ENCODE data around the gene LY6G6C. TPM values are rescaled to one million over a fixed set of nuclear protein-coding genes. Genes with fewer than 3 reads are reported as not detected.
A peak's percentile ranks its signal among the peaks of the same experiment; 100 is the strongest.

Gene LY6G6C
- total RNA-seq, 1 donor from 2014 or later = 0.66 TPM

- Mint-ChIP-seq H3K27me3 (ENCODE audit: low read depth, unreplicated experiment) (peaks cover 6% of the 10 kb centered on the region), H3K27ac (ENCODE audit: unreplicated experiment) (peak within 1 kb of the TSS; percentile 17), H3K4me3 (ENCODE audit: unreplicated experiment) (peak within 1 kb of the TSS; percentile 47), H3K4me1 (ENCODE audit: low read depth, unreplicated experiment) (peaks cover 6% of the 10 kb centered on the region), H3K9me3 (ENCODE audit: unreplicated experiment) (peaks cover 3% of the 10 kb centered on the region), H3K36me3 (ENCODE audit: low read depth, unreplicated experiment) (peaks cover 22% of the 10 kb centered on the region)
- Histone ChIP-seq H3K79me2 (ENCODE audit: insufficient read depth, low read length) (no peaks in the 10 kb centered on the region), H2AFZ (ENCODE audit: low read depth, low read length) (no peak within 1 kb of the TSS), H3K4me2 (ENCODE audit: low read length) (peak within 1 kb of the TSS; percentile 25), H3K27ac (ENCODE audit: low read depth, low read length) (no peak within 1 kb of the TSS), H3K4me3 (ENCODE audit: insufficient read depth, low read depth, low read length) (no peak within 1 kb of the TSS), H3K36me3 (ENCODE audit: insufficient read depth, low read length) (no peaks in the 10 kb centered on the region), H3K9ac (ENCODE audit: low read length) (no peak within 1 kb of the TSS), H3K4me1 (ENCODE audit: insufficient read depth, low read length) (peaks cover 12% of the 10 kb centered on the region), H3K9me3 (ENCODE audit: insufficient read depth, low read depth, low read length) (no peaks in the 10 kb centered on the region), H3K27me3 (ENCODE audit: insufficient read depth, low read length) (no peaks in the 10 kb centered on the region), H4K20me1 (ENCODE audit: insufficient read depth, low read length) (no peaks in the 10 kb centered on the region)
- FAIRE-seq (no peak), DNase-seq (ENCODE audit: low read depth) (no peak)
- TF ChIP-seq EZH2 (IDR thresholded peaks at IDR 0.05; ENCODE audit: insufficient read depth, low read length) (no peak), CTCF (IDR thresholded peaks at IDR 0.05; ENCODE audit: insufficient read depth, low read depth, low read length) (no peak)
Measured at GRCh38 chr6:31762356-31762755, 40.8 kb upstream of the LY6G6C start, which contains the start of gene SAPCD1. Gene SAPCD1, plus strand, starts transcription at chr6:31762656. Its CDS starts 399 bp downstream, at chr6:31763055.

GRCh38 chr6:31761343-31761742, 39.8 kb upstream of the LY6G6C start:
- Histone ChIP-seq H2AFZ (ENCODE audit: low read depth, low read length) (no peak overlapping the region), H3K4me1 (ENCODE audit: insufficient read depth, low read length) (peaks cover 8% of the 10 kb centered on the region), H3K27me3 (ENCODE audit: insufficient read depth, low read length) (no peaks in the 10 kb centered on the region), H3K9ac (ENCODE audit: low read length) (no peak overlapping the region), H3K4me2 (ENCODE audit: low read length) (no peak overlapping the region), H3K9me3 (ENCODE audit: insufficient read depth, low read depth, low read length) (no peaks in the 10 kb centered on the region), H3K4me3 (ENCODE audit: insufficient read depth, low read depth, low read length) (no peak overlapping the region), H3K79me2 (ENCODE audit: insufficient read depth, low read length) (no peaks in the 10 kb centered on the region), H4K20me1 (ENCODE audit: insufficient read depth, low read length) (no peaks in the 10 kb centered on the region), H3K27ac (ENCODE audit: low read depth, low read length) (no peak overlapping the region), H3K36me3 (ENCODE audit: insufficient read depth, low read length) (no peaks in the 10 kb centered on the region)
- no peak overlapping the region for H3K4me3 Mint-ChIP-seq (ENCODE audit: unreplicated experiment)
- TF ChIP-seq EZH2 (IDR thresholded peaks at IDR 0.05; ENCODE audit: insufficient read depth, low read length) (no peak), CTCF (IDR thresholded peaks at IDR 0.05; ENCODE audit: insufficient read depth, low read depth, low read length) (no peak)
- peaks cover 6% of the 10 kb centered on the region for H3K27me3 Mint-ChIP-seq (ENCODE audit: low read depth, unreplicated experiment)
- peaks cover 22% of the 10 kb centered on the region for H3K36me3 Mint-ChIP-seq (ENCODE audit: low read depth, unreplicated experiment)
- H3K27ac Mint-ChIP-seq (ENCODE audit: unreplicated experiment) = no peak overlapping the region
- H3K4me1 Mint-ChIP-seq (ENCODE audit: low read depth, unreplicated experiment) = peaks cover 6% of the 10 kb centered on the region
- DNase-seq (ENCODE audit: low read depth) (no peak), FAIRE-seq (no peak)
- H3K9me3 Mint-ChIP-seq (ENCODE audit: unreplicated experiment) = peaks cover 3% of the 10 kb centered on the region

GRCh38 chr6:31760790-31761189, 39.2 kb upstream of the LY6G6C start:
- Histone ChIP-seq H3K36me3 (ENCODE audit: insufficient read depth, low read length) (no peaks in the 10 kb centered on the region), H3K9me3 (ENCODE audit: insufficient read depth, low read depth, low read length) (no peaks in the 10 kb centered on the region), H2AFZ (ENCODE audit: low read depth, low read length) (no peak overlapping the region), H3K79me2 (ENCODE audit: insufficient read depth, low read length) (no peaks in the 10 kb centered on the region), H3K4me2 (ENCODE audit: low read length) (no peak overlapping the region), H3K27me3 (ENCODE audit: insufficient read depth, low read length) (no peaks in the 10 kb centered on the region), H3K4me3 (ENCODE audit: insufficient read depth, low read depth, low read length) (no peak overlapping the region), H4K20me1 (ENCODE audit: insufficient read depth, low read length) (no peaks in the 10 kb centered on the region), H3K9ac (ENCODE audit: low read length) (no peak overlapping the region), H3K27ac (ENCODE audit: low read depth, low read length) (no peak overlapping the region), H3K4me1 (ENCODE audit: insufficient read depth, low read length) (peaks cover 4% of the 10 kb centered on the region)
- peaks cover 6% of the 10 kb centered on the region for H3K4me1 Mint-ChIP-seq (ENCODE audit: low read depth, unreplicated experiment)
- DNase-seq (ENCODE audit: low read depth) (no peak), FAIRE-seq (no peak)
- peaks cover 22% of the 10 kb centered on the region for H3K36me3 Mint-ChIP-seq (ENCODE audit: low read depth, unreplicated experiment)
- H3K4me3 Mint-ChIP-seq (ENCODE audit: unreplicated experiment) = no peak overlapping the region
- TF ChIP-seq EZH2 (IDR thresholded peaks at IDR 0.05; ENCODE audit: insufficient read depth, low read length) = no peak
- no peak for TF ChIP-seq CTCF (IDR thresholded peaks at IDR 0.05; ENCODE audit: insufficient read depth, low read depth, low read length)
- H3K9me3 Mint-ChIP-seq (ENCODE audit: unreplicated experiment) = peaks cover 3% of the 10 kb centered on the region
- H3K27me3 Mint-ChIP-seq (ENCODE audit: low read depth, unreplicated experiment) = peaks cover 6% of the 10 kb centered on the region
- no peak overlapping the region for H3K27ac Mint-ChIP-seq (ENCODE audit: unreplicated experiment)

Measured in astrocyte (in vitro differentiated cells and primary cell).